ENCODE measurements around the gene SUMO2.
"Not testable (repeated sequence)": the region's sequence is repeated elsewhere in the genome, so short reads cannot be mapped to it uniquely, and the experiment has no call there.

Gene SUMO2

GRCh38 chr17:75219815-75220214 is 37.1 kb upstream of the SUMO2 start:
- H3K4me3 ChIP-seq (ENCODE audit: low read depth, low read length): no peak overlapping the region
- TF ChIP-seq CTCF (IDR thresholded peaks at IDR 0.05; ENCODE audit: low read depth, low read length): no peak

DNA sequence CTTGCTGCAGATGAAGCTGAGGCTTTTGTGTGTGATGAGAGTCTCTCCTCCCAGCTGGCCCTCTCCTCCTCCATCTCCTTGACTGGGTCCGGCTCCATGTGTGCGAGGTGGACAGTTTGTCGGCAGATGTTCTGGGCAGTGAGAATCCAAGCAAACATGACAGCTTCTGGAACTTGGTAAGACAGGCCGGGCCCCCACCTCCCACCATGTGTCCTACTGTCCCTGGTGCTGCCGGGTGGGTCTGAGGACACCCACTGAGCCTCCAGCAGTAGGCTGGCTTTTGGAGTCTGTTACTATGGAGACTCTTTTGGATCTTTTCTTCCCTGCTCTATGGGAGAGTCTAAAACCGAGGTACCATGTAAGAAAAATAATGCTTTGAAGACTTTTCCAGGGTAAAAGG is 35.4 kb upstream of the SUMO2 start:
- TF ChIP-seq CTCF (IDR thresholded peaks at IDR 0.05; ENCODE audit: low read depth, low read length): no peak
- H3K4me3 ChIP-seq (ENCODE audit: low read depth, low read length): no peak overlapping the region

GRCh38 chr17:75209061-75209460 is 26.3 kb upstream of the SUMO2 start:
- no peak for TF ChIP-seq CTCF (IDR thresholded peaks at IDR 0.05; ENCODE audit: low read depth, low read length)
- no peak overlapping the region for H3K4me3 ChIP-seq (ENCODE audit: low read depth, low read length)

GRCh38 chr17:75208161-75208560 is 25.4 kb upstream of the SUMO2 start:
- no peak overlapping the region for H3K4me3 ChIP-seq (ENCODE audit: low read depth, low read length)
- TF ChIP-seq CTCF (IDR thresholded peaks at IDR 0.05; ENCODE audit: low read depth, low read length): no peak

DNA sequence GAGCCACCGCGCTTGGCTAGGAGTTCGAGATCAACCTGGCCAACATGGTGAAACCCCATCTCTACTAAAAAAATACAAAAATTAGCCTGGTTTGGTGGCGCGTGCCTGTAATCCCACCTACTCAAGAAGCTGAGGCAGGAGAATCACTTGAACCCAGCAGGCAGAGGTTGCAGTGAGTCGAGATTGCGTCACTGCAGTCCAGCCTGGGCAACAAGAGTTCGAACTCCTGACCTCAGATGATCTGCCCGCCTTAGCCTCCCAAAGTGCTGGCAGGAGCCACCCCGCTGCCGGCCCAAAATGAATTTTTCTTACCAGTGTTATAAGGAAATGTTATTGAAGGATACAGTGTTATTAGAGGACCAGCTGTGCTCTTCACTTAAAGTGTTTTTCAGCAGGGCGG is 25.0 kb upstream of the SUMO2 start:
- H3K4me3 ChIP-seq (ENCODE audit: low read depth, low read length): no peak overlapping the region
- TF ChIP-seq CTCF (IDR thresholded peaks at IDR 0.05; ENCODE audit: low read depth, low read length): no peak

- H3K4me3 ChIP-seq (ENCODE audit: low read depth, low read length): not testable (repeated sequence)
Measured at GRCh38 chr17:75207050-75207407, 24.3 kb upstream of the SUMO2 start.

- peak overlapping the region; percentile 98 for H3K4me3 ChIP-seq (ENCODE audit: low read depth, low read length)
- TF ChIP-seq CTCF (IDR thresholded peaks at IDR 0.05; ENCODE audit: low read depth, low read length): no peak
Measured at GRCh38 chr17:75205793-75206163, 23.0 kb upstream of the SUMO2 start.

DNA sequence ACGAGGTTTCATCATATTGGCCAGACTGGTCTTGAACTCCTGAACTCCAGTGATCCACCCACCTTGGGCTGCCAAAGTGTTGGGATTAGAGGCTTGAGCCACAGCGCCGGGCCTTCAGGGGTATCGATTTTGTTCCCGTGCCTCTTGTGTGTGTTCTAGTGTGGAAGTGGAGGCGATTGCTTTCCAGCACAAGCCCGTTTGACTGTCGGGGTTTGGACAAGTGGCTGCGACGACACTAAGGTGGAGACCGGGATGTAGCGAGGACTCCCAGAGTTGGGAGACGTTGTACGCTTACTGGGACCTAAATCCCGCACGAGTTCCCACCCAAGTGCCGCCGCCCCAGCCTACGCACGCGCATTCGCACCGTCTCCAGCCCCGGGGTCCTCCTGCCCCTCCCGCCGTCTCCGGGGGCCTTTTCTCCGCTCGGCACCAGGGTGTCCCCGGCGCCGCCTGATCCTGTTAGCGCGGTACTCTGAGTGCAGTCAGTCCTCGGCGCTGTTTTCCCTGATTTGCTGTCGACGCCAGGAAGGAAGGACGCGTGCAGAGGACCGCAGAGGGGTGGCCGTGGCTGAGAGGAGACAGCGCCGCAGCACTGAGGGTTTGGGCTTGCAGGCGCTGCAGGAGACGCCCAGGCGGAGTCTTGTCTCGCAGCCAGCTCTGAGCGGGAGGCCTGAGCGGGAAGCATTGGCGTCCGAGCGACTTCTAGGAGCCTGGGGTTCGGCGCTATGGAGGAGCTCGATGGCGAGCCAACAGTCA is 22.5 kb upstream of the SUMO2 start, which contains the start of gene NUP85:
Gene NUP85 (plus strand): TSS at position 643 of the 756 bp plus-strand sequence. CDS start 83 bp downstream, at position 726.
- H3K4me3 ChIP-seq (ENCODE audit: low read depth, low read length): peak within 1 kb of the TSS; percentile 98
- TF ChIP-seq CTCF (IDR thresholded peaks at IDR 0.05; ENCODE audit: low read depth, low read length): no peak
